ENCODE data around the gene TMPRSS12.
"Not testable (repeated sequence)": the region's sequence is repeated elsewhere in the genome, so short reads cannot be mapped to it uniquely, and the experiment has no call there.

The TMPRSS12 gene

GRCh38 chr12:50859621-50860310, 17.0 kb downstream of the TMPRSS12 start:
- no peak for DNase-seq (ENCODE audit: low read depth)

- no peak for DNase-seq (ENCODE audit: low read depth)
Measured at GRCh38 chr12:50862316-50862715, 19.6 kb downstream of the TMPRSS12 start.

GRCh38 chr12:50865266-50865665, 22.5 kb downstream of the TMPRSS12 start:
- DNase-seq (ENCODE audit: low read depth): no peak

GRCh38 chr12:50868881-50869280, 26.2 kb downstream of the TMPRSS12 start:
- not testable (repeated sequence) for DNase-seq (ENCODE audit: low read depth)

DNA sequence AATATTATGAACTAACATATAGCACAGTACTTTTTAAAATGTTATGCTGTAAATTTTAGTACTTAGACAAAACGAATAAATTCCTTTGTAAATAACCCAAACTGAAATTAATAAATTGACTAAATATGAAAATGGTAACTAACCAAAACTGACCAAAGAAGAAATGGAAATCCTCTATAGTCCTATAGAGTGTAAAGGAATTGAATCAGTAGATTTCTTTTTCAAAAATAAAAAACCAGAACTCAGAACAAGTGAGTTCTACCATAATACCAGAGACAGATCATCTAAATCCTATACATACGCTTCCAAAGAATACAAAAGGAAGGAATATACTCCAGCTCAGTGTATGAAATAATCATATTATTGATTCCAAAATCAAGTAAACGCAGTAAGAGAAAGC, 39.8 kb downstream of the TMPRSS12 start:
- no peak for DNase-seq (ENCODE audit: low read depth)

GRCh38 chr12:50887191-50887590, 44.5 kb downstream of the TMPRSS12 start:
- no peak for DNase-seq (ENCODE audit: low read depth)

DNA sequence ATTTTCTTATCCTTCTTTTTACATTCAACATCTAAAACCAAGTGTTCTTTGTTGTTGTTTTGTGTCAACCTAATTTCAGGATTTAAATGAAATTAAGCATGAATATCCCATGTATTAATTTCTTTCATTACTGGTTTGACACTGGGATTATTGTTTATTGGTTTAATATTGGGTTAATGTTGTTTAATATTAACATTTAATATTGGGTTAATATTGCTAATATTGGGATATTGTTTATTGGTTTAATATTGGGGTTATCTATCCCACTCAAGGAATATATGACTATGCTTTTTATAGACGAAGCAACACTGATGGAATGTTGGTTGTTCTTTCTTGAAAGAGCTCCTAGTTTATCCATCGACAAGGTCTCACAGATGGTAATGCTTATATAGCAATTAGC, 45.9 kb downstream of the TMPRSS12 start:
- DNase-seq (ENCODE audit: low read depth): no peak

- DNase-seq (ENCODE audit: low read depth): no peak
Measured at GRCh38 chr12:50894241-50894640, 51.5 kb downstream of the TMPRSS12 start.

- no peak for DNase-seq (ENCODE audit: low read depth)
Measured at GRCh38 chr12:50901685-50902113, 59.0 kb downstream of the TMPRSS12 start.

DNA sequence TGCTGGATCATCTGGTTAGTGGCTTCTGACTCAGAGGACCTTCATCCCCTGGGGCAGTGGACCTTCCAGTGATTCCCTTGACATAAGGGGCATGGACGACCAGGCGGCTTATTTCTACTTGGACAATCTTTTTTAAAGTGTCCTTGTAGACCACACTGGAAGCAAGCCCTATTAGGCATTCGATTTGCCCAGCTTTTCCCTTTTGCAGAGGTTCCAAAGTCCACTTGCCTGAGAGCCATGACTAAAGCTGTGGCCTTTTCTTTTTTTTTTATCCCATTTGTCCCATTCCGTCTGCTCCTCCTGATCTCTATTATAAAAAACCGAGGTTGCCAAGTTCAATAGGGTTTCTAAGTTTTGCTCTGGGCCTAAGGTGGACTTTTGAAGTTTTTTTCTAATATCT, 65.8 kb downstream of the TMPRSS12 start:
- not testable (repeated sequence) for DNase-seq (ENCODE audit: low read depth)

DNA sequence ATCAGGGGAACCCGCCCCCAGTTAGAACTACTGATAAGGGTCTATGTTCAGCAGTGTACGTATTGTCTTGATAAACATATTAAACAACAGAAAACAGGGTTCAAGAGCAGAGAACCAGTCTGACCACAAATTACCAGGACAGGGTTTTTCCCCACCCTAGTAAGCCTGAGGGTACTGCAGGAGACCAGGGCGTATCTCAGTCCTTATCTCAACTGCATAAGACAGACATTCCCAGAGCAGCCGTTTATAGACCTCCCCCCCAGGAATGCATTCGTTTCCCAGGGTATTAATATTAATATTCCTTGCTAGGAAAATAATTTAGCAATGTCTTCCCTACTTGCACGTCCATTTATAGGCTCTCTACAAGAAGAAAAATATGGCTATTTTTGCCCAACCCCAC, 69.6 kb downstream of the TMPRSS12 start:
- DNase-seq (ENCODE audit: low read depth): not testable (repeated sequence)

DNA sequence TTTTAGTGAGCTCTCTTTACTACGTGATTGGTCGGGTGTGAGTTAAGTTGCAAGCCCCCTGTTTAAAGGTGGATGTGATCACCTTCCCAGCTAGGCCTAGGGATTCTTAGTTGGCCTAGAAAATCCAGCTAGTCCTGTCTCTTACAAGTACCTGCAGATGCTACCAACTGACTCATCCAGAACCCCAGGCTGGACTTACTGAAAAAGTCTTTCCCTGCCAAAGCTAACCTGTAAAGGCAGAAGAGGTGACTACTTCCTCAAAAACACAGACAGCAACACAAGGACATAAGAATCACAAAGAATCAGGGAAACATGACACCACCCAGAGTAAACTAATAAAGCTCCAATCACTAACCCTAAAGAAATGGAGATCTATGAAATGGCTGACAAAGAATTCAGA, 70.5 kb downstream of the TMPRSS12 start:
- no peak for DNase-seq (ENCODE audit: low read depth)

DNA sequence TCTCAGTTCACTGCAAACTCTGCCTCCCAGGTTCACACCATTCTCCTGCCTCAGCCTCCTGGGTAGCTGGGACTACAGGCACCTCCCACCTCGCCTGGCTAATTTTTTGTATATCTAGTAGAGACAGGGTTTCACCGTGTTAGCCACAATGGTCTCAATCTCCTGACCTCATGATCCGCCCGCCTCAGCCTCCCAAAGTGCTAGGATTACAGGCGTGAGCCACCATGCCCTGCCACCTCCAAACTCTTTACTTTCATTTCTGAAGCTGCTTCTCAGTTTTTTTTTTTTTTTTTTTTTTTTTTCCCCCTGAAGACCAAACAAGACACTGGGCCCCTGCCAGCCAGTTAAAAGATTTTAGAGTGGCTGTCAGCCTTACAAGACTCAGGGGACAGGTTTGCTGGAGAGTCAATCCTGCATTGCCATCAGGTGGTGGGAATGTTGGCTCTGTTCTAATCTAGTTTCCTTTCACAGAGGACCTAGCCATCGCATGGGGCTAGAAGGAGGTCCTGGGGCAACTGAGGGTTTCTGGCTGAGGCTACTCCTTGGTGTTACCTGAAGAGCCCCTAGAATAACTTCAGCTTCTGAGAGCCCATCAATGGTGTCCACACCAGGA, 72.3 kb downstream of the TMPRSS12 start:
- no peak for DNase-seq (ENCODE audit: low read depth)

DNA sequence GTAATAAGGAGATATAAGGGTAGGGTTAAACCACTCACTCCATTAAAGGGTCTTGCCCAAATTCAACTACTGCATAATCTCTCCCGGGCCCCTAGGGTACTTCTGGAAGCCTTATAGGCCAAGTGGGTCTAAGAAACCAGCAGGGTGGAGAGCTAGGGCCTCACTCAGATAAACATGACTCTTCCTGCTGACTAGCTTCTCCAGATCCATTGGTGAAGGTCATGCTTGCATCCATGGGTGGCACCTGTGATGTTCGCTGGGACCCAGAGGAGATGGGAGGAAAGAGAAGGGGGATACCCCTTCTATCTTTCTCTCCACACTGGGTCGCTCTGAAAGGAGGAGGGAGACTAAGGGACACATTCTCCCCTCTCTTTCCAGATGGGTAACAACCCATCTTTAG, 73.6 kb downstream of the TMPRSS12 start:
- no peak for DNase-seq (ENCODE audit: low read depth)

DNA sequence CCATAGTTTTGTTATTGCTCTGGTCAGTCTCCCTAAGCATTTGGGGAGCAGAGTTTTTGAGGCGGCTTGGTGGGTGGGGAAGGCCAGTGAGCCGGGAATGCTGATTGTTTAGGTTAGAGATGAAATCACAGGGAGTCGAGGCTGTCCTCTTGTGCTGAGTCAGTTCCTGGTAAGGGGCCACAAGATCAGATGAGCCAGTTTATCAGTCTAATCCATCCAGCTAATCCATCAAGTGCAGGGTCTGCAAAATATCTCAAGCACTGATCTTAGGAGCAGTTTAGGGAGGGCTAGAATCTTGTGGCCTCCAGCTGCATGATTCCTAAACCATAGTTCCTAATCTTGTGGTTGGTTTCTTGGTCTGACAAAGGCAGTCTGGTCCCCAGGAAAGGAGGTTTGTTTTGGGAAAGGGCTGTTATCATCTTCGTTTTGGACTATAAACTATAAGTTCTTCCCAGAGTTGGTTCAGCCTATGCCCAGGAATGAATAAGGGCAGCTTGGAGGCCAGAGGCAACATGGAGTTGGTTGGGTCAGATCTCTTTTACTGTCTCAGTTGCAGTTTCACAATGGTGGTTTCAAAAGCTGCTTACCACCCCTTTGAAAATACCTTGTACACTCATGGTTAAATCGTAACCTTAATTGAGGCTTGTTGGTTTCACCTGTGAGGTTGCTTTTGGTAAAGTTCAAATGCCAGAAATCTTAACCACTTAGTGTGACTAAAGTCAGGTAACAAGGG, 76.0 kb downstream of the TMPRSS12 start:
- DNase-seq (ENCODE audit: low read depth): no peak

- DNase-seq (ENCODE audit: low read depth): no peak
Measured at GRCh38 chr12:50922820-50923219, 80.1 kb downstream of the TMPRSS12 start.

DNA sequence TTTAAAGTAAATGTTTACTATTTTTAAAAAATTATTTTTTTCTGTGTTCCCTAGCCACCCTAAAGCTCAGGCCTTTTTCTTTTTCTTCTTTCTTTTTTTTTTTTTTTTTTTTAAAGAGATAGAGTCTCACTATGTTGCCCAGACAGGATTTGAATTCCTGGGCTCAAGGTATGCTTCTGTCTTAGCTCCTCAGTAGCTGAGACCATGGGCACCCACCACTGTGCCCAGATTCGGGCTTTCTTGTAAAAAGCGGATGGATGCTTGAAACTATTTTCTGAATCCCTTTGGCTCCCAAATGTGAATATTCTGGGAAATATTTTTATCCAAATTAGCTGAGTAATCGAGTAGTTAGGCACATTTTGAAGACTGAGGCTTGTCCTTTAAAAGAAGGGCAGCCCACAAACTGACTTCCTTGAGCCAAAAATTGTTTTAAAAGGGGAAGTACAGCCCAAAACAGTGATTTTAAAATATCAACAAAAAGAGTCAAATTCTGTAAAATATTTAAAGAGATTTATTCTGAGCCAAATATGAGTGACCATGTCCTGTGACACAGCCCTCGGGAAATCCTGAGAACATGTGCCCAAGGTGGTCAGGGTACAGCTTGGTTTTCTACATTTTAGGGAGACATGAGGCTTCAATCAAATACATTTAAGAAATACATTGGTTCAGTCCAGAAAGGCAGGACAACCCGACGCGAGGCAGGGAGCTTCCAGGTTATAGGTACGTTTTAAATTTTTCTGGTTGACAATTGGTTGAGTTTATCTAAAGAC, 80.8 kb downstream of the TMPRSS12 start:
- no peak for DNase-seq (ENCODE audit: low read depth)

DNA sequence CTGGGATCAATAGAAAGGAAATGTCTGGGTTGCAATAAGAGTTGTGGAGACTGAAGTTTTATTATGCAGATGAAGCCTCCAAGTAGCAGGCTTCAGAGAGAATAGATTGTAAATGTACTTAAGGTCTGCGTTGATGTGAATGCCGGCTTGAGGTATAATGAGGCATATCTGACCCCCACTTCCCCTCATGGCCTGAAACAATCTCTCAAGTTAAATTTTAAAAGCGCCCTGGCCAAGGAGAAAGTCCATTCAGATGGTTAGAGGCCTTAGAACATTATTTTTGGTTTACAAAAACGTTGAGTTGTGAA, 81.4 kb downstream of the TMPRSS12 start:
- DNase-seq (ENCODE audit: low read depth): no peak

GRCh38 chr12:50924439-50925341, 82.0 kb downstream of the TMPRSS12 start:
- no peak for DNase-seq (ENCODE audit: low read depth)

DNA sequence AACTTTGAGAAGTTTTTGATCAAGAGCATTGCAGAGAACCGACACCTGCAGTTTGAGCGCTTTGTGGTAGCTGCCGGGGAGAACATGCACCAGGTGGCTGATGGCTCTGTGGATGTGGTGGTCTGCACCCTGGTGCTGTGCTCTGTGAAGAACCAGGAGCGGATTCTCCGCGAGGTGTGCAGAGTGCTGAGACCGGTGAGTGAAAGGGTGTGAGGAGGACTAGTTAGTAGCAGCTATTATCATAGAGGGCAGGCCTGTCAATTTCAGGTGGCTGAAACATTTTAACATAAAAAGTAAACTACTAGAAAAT, 82.6 kb downstream of the TMPRSS12 start:
- DNase-seq (ENCODE audit: low read depth): no peak

DNA sequence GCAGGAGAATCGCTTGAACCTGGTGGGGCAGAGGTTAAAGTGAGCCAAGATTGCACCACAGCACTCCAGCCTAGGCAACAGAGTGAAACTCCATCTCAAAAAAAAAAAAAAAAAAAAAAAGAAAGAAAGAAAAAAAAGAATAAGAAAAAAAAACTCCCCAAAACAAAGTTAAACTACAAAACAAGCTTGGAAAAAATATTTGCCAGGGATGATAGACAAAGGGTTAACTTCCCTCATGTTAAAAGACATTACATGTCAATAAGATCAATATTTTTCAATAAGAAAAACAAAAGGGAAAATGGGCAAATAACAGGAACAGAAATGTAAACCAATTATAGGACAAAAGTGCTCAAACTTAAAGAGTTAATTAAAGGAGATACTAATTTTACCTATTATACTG, 83.2 kb downstream of the TMPRSS12 start:
- no peak for DNase-seq (ENCODE audit: low read depth)

GRCh38 chr12:50926415-50926814, 83.7 kb downstream of the TMPRSS12 start:
- no peak for DNase-seq (ENCODE audit: low read depth)
